HG03575 (cell line): ENCODE results near the gene DOK5.

ENCODE experiments used
- ATAC-seq: cut with Tn5 transposase; IDR thresholded peaks from one replicate; pipeline ENCODE4 v1.9.1; 2021; ENCODE audit not compliant: unreplicated experiment, insufficient number of reproducible peaks, low FRiP score; ENCODE audit errors: extremely low read depth

DOK5 gene

GRCh38 chr20:54549658-54550326 lies 74.4 kb downstream of the DOK5 start:
- no peak for ATAC-seq

GRCh38 chr20:54550776-54551396 lies 75.5 kb downstream of the DOK5 start:
- no peak for ATAC-seq

- no peak for ATAC-seq
Measured at GRCh38 chr20:54554006-54554405, 78.6 kb downstream of the DOK5 start.

GRCh38 chr20:54555150-54555549 lies 79.8 kb downstream of the DOK5 start:
- no peak for ATAC-seq

- ATAC-seq, result no peak
Measured at GRCh38 chr20:54556406-54556805, 81.0 kb downstream of the DOK5 start.

GRCh38 chr20:54557806-54558590 lies 82.6 kb downstream of the DOK5 start:
- no peak for ATAC-seq

- ATAC-seq, result no peak
Measured at GRCh38 chr20:54559890-54560289, 84.5 kb downstream of the DOK5 start.

- ATAC-seq, result no peak
Measured at GRCh38 chr20:54560357-54560756, 85.0 kb downstream of the DOK5 start.

GRCh38 chr20:54565255-54565654 lies 89.9 kb downstream of the DOK5 start:
- ATAC-seq, result no peak

GRCh38 chr20:54566031-54566688 lies 90.8 kb downstream of the DOK5 start:
- ATAC-seq, result no peak

GRCh38 chr20:54570561-54570960 lies 95.2 kb downstream of the DOK5 start:
- no peak for ATAC-seq

- ATAC-seq, result no peak
Measured at GRCh38 chr20:54572665-54573435, 97.5 kb downstream of the DOK5 start.

- no peak for ATAC-seq
Measured at GRCh38 chr20:54573838-54574237, 98.4 kb downstream of the DOK5 start.

GRCh38 chr20:54576518-54576917 lies 101.1 kb downstream of the DOK5 start:
- no peak for ATAC-seq

GRCh38 chr20:54577637-54578036 lies 102.2 kb downstream of the DOK5 start:
- no peak for ATAC-seq

GRCh38 chr20:54585217-54585616 lies 109.8 kb downstream of the DOK5 start:
- no peak for ATAC-seq

- no peak for ATAC-seq
Measured at GRCh38 chr20:54587408-54587807, 112.0 kb downstream of the DOK5 start.

GRCh38 chr20:54589402-54590030 lies 114.1 kb downstream of the DOK5 start:
- ATAC-seq, result no peak

- no peak for ATAC-seq
Measured at GRCh38 chr20:54590856-54591255, 115.5 kb downstream of the DOK5 start.
